GM12878 (cell line): ENCODE data around the gene MTSS2. TPM values are rescaled to one million over a fixed set of nuclear protein-coding genes. Genes with fewer than 3 reads are reported as not detected.

Experiments
- ATAC-seq: fragments of 200-7000 bp; cut with Tn5 transposase; 3 replicates; pipeline ENCODE4 v1.9.1; 2020; ENCODE audit warnings: mild to moderate bottlenecking, moderate library complexity
- BruUV-seq: library from RNA; stranded (reverse); fragments of 400-500 nt; replicated peaks from 2 replicates; lab custom pipeline; 2021; lab: Mats Ljungman, UMichigan
- CTCF ChIA-PET: fragments of 300-600 bp; sonication (Branson Sonifier 250); formaldehyde crosslinking; extraction: SDS; loops from one replicate; lab custom pipeline; 2021; ENCODE audit warnings: inconsistent platforms; lab: Yijun Ruan, JAX
- POLR2A ChIA-PET: fragments of 350-600 bp; formaldehyde crosslinking; extraction: SDS; loops from one replicate; lab custom pipeline; 2021; ENCODE audit warnings: inconsistent platforms; lab: Charles Lee
- RAD21 ChIA-PET: fragments of 300-600 bp; sonication (Branson Sonifier 250); formaldehyde crosslinking; loops from one replicate; lab custom pipeline; 2023; ENCODE audit warnings: antibody characterized with exemption; ENCODE audit not compliant: unreplicated experiment; lab: Charles Lee
- SMC1A ChIA-PET: fragments of 300-600 bp; sonication (Branson Sonifier 250); formaldehyde crosslinking; loops from one replicate; lab custom pipeline; 2023; ENCODE audit not compliant: unreplicated experiment, uncharacterized antibody; lab: Charles Lee
- DNase-seq: peaks from one replicate; pipeline ENCODE4 v3.0.0-alpha.2; 2011; ENCODE audit warnings: low read depth, low spot score
- FAIRE-seq: peaks from 3 replicates; lab custom pipeline; 2011; peaks lifted over from hg19 to GRCh38; lab: Jason Lieb, UNC
- H2AFZ ChIP-seq: 2 replicates; pipeline ENCODE4 v1.6.0; 2011; ENCODE audit warnings: low read depth, low read length, control low read depth; ENCODE audit not compliant: control insufficient read depth
- H3K27ac ChIP-seq: 2 replicates; pipeline ENCODE4 v1.5.1; 2011; ENCODE audit warnings: control low read depth; ENCODE audit not compliant: control insufficient read depth, insufficient read depth
- H3K27me3 ChIP-seq, 2 experiments: replicated peaks in 1 of 2; 2 replicates each; pipeline versions ENCODE4 v1.6.0 to v1.6.1; 2011; ENCODE audit warnings: low read length in 1 of 2; ENCODE audit not compliant: control insufficient read depth in 2 of 2, insufficient read depth in 2 of 2
- H3K36me3 ChIP-seq, 2 experiments: 2 replicates each; pipeline ENCODE4 v1.5.1; 2011; ENCODE audit warnings: low read length in 1 of 2; ENCODE audit not compliant: control insufficient read depth in 2 of 2, insufficient read depth in 2 of 2
- H3K4me1 ChIP-seq: 2 replicates; pipeline ENCODE4 v1.6.1; 2011; ENCODE audit warnings: mild to moderate bottlenecking, low read length, moderate library complexity, mixed read lengths; ENCODE audit not compliant: control insufficient read depth, insufficient read depth
- H3K4me2 ChIP-seq: 2 replicates; pipeline ENCODE4 v1.6.0; 2011; ENCODE audit warnings: control low read depth; ENCODE audit not compliant: control insufficient read depth, insufficient read depth
- H3K4me3 ChIP-seq: fragments of 200-600 bp; sonication (generic); 2 replicates; pipeline ENCODE4 v1.5.1; 2016
- H3K79me2 ChIP-seq: 2 replicates; pipeline ENCODE4 v1.6.0; 2011; ENCODE audit warnings: low read length; ENCODE audit not compliant: control insufficient read depth, insufficient read depth
- H3K9ac ChIP-seq: 2 replicates; pipeline ENCODE4 v1.8.0; 2011; ENCODE audit warnings: low read length, control low read depth, mixed read lengths; ENCODE audit not compliant: control insufficient read depth, insufficient read depth
- H3K9me3 ChIP-seq: replicated peaks from 3 replicates; pipeline ENCODE4 v1.5.1; 2011; ENCODE audit warnings: mild to moderate bottlenecking, low read length; ENCODE audit not compliant: control insufficient read depth, insufficient read depth
- H4K20me1 ChIP-seq: 2 replicates; pipeline ENCODE4 v1.6.0; 2011; ENCODE audit not compliant: control insufficient read depth, insufficient read depth
- CBX5 ChIP-seq: sonication (generic); IDR thresholded peaks from 2 replicates; pipeline ENCODE4 v1.6.1; 2016; ENCODE audit warnings: low read depth, moderate library complexity, mild to moderate bottlenecking, inconsistent platforms
- CHD4 ChIP-seq: fragments of 200-600 bp; sonication (generic); IDR thresholded peaks from 2 replicates; pipeline ENCODE4 v1.6.1; 2016; ENCODE audit warnings: mild to moderate bottlenecking
- JUND ChIP-seq: IDR thresholded peaks from 2 replicates; pipeline ENCODE4 v1.6.1; 2012; ENCODE audit warnings: low read depth, mild to moderate bottlenecking, low read length, improper control_type of control experiment, moderate library complexity
- LARP7 ChIP-seq: fragments of 450-650 bp; IDR thresholded peaks from 2 replicates; pipeline ENCODE4 v1.6.1; 2017; ENCODE audit warnings: mild to moderate bottlenecking
- MEF2A ChIP-seq: IDR thresholded peaks from 2 replicates; pipeline ENCODE4 v1.6.1; 2011; ENCODE audit warnings: low read depth, mild to moderate bottlenecking, low read length, moderate library complexity; ENCODE audit not compliant: insufficient read depth
- MYC ChIP-seq: IDR thresholded peaks from 2 replicates; pipeline ENCODE4 v1.6.1; 2011; ENCODE audit warnings: mild to moderate bottlenecking, low read length, moderate library complexity, inconsistent platforms; ENCODE audit not compliant: insufficient read depth, insufficient replicate concordance, insufficient read length, severe bottlenecking
- PAX8 ChIP-seq: fragments of 450-650 bp; IDR thresholded peaks from 2 replicates; pipeline ENCODE4 v1.6.1; 2017; ENCODE audit warnings: mild to moderate bottlenecking, moderate library complexity
- RUNX3 ChIP-seq: IDR thresholded peaks from 2 replicates; pipeline ENCODE4 v1.6.1; 2012; ENCODE audit warnings: low read length, inconsistent platforms
- SMAD5 ChIP-seq: IDR thresholded peaks from 2 replicates; pipeline ENCODE4 v1.6.1; 2016; ENCODE audit warnings: antibody characterized with exemption, low read depth
- SREBF2 ChIP-seq: IDR thresholded peaks from 2 replicates; pipeline ENCODE4 v1.6.1; 2012; ENCODE audit warnings: mild to moderate bottlenecking, low read length
- TBL1XR1 ChIP-seq: IDR thresholded peaks from 2 replicates; pipeline ENCODE4 v1.6.1; 2012; ENCODE audit warnings: low read depth, low read length, improper control_type of control experiment
- YBX1 ChIP-seq: fragments of 450-650 bp; IDR thresholded peaks from 2 replicates; pipeline ENCODE4 v1.6.1; 2016; ENCODE audit warnings: antibody characterized with exemption
- ZBED1 ChIP-seq: IDR thresholded peaks from 2 replicates; pipeline ENCODE4 v1.6.1; 2016; ENCODE audit warnings: borderline replicate concordance
- ZNF217 ChIP-seq: fragments of 450-650 bp; IDR thresholded peaks from 2 replicates; pipeline ENCODE4 v1.6.1; 2017; ENCODE audit warnings: antibody characterized with exemption, mild to moderate bottlenecking
- WGBS: methylation state at CpG from one replicate; pipeline ENCODE4 v1.1.6; 2016; ENCODE audit warnings: low lambda C conversion rate; ENCODE audit not compliant: insufficient replicate concordance, insufficient coverage; ENCODE audit errors: missing lambda C conversion rate; 5-methylcytosine and 5-hydroxymethylcytosine counted together
- in situ Hi-C: fragments of 300-500 bp; cut with MboI; formaldehyde crosslinking; loops from 9 replicates; pipeline ENCODE4 v1.14.3; 2018; ENCODE audit warnings: mixed read lengths
- intact Hi-C: fragments of 100-400 bp; cut with micrococcal nuclease; formaldehyde crosslinking; loops from one replicate; pipeline ENCODE4 v1.14.2; 2022; ENCODE audit not compliant: unreplicated experiment
- polyA plus RNA-seq, 11 experiments: library from polyadenylated mRNA; depleted of rRNA in 4 of 11; unstranded in 6 of 11; stranded (reverse) in 5 of 11; fragments of >200 nt; fragmentation: Nextera tagmentation in 4 of 11; fragmentation: Illumina TruSeq in 1 of 11; extraction: Ambion mirVana in 4 of 11; extraction: Trizol in 1 of 11; gene quantifications; 1 replicate in 1 of 11; 2 replicates in 10 of 11; pipeline versions ENCODE4 v1.2.1 to v1.2.3, GENCODE V29; 2011 to 2016; ENCODE audit warnings: inconsistent platforms in 2 of 11, missing spikeins in 2 of 11, low read depth in 1 of 11
- total RNA-seq, 4 experiments: library from RNA; depleted of rRNA in 3 of 4; stranded (reverse); fragments of >200 nt in 3 of 4; fragmentation: Illumina TruSeq in 1 of 4; extraction: Trizol in 1 of 4; gene quantifications; 2 replicates each; pipeline versions ENCODE4 v1.2.1 to v1.2.3, GENCODE V29; 2013 to 2021
- TF ChIP-seq, protein P1 (sequence below): IDR thresholded peaks from 2 replicates; pipeline ENCODE4 v1.6.1; 2012; ENCODE audit warnings: low read depth, low read length, improper control_type of control experiment

The MTSS2 gene
- total and polyA plus RNA-seq, 10 of the 15 experiments (the other 5 are each of a cell fraction or from before 2014, with no cell fraction given), result under 0.01 to 0.51 (median 0.14) TPM; not detected in 4

DNA sequence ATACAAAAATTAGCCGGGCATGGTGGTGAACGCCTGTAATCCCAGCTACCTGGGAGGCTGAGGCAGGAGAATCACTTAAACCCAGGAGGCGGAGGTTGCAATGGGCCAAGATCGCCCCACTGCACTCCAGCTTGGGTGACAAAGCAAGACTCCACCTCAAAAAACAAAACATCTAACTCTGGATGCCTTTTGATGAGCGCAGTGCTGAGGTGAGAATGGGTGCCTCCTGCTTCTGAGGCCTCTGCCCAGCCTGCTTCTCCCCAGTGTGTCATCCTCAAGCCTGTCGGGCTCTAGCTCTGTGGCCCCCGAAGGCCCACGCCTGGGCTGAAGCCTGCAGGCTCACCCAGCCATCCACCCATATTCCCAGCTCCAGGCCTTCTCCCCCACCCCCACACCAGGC, 10.5 kb upstream of the MTSS2 start:
- BruUV-seq, result no TSS peak
- SMC1A ChIA-PET, result no interaction called here
- Histone ChIP-seq H4K20me1 (no peaks in the 10 kb centered on the region), H3K4me2 (no peak overlapping the region), H3K9me3 (no peaks in the 10 kb centered on the region), H3K79me2 (no peaks in the 10 kb centered on the region), H2AFZ (no peak overlapping the region), H3K9ac (no peak overlapping the region), H3K27me3 (no peaks in the 10 kb centered on the region), H3K4me1 (no peaks in the 10 kb centered on the region), H3K36me3 (peaks cover 0 to 2% of the 10 kb centered on the region in 2 experiments; a peak in 3 of 4 replicates), H3K4me3 (no peak overlapping the region), H3K27ac (no peak overlapping the region)
- FAIRE-seq (no peak), ATAC-seq (no peak), DNase-seq (no peak)
- no peak for TF ChIP-seq LARP7
- no peak for TF ChIP-seq MEF2A
- TF ChIP-seq CBX5, result no peak
- TF ChIP-seq, protein P1, sequence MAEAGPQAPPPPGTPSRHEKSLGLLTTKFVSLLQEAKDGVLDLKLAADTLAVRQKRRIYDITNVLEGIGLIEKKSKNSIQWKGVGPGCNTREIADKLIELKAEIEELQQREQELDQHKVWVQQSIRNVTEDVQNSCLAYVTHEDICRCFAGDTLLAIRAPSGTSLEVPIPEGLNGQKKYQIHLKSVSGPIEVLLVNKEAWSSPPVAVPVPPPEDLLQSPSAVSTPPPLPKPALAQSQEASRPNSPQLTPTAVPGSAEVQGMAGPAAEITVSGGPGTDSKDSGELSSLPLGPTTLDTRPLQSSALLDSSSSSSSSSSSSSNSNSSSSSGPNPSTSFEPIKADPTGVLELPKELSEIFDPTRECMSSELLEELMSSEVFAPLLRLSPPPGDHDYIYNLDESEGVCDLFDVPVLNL, result no peak
- no peak for TF ChIP-seq TBL1XR1
- TF ChIP-seq MYC, result no peak
- TF ChIP-seq ZBED1, result no peak
- TF ChIP-seq RUNX3, result no peak
- TF ChIP-seq JUND, result no peak
- TF ChIP-seq PAX8, result no peak
- no peak for TF ChIP-seq CHD4
- no peak for TF ChIP-seq ZNF217
- TF ChIP-seq SREBF2, result no peak
- TF ChIP-seq SMAD5, result no peak
- TF ChIP-seq YBX1, result no peak
- POLR2A ChIA-PET, result no interaction called here
- in situ Hi-C loops, result no loop called here
- WGBS, result 97% methylated on average over 8 of the region's 8 CpGs
- intact Hi-C loops, result no loop called here
- RAD21 ChIA-PET, result no interaction called here
- CTCF ChIA-PET, result interaction anchor here (0.7 kb wide), 1 partner anchor 42 kb away, joined by 3 read pairs; no protein-coding TSS in a partner anchor
